Trophoblast cell (in vitro differentiated cells and primary cell): Measurements from ENCODE around the gene ZIC4.

Experiments
- DNase-seq, 2 donors: peaks; one replicate each; pipeline ENCODE4 v3.0.0-alpha.2; 2016
- H2AFZ ChIP-seq: 2 replicates; pipeline ENCODE4 v1.6.1; 2013; ENCODE audit warnings: low read length, moderate library complexity, mild to moderate bottlenecking; ENCODE audit not compliant: insufficient read depth, poor library complexity
- H2AK5ac ChIP-seq: 2 replicates; pipeline ENCODE4 v1.6.1; 2013; ENCODE audit warnings: mild to moderate bottlenecking, low read length
- H2BK120ac ChIP-seq: 2 replicates; pipeline ENCODE4 v1.6.1; 2013; ENCODE audit warnings: low read length, mild to moderate bottlenecking, moderate library complexity; ENCODE audit not compliant: insufficient read depth, poor library complexity
- H2BK12ac ChIP-seq: 2 replicates; pipeline ENCODE4 v1.6.1; 2013; ENCODE audit warnings: mild to moderate bottlenecking, low read length, moderate library complexity
- H2BK5ac ChIP-seq: 2 replicates; pipeline ENCODE4 v1.6.1; 2013; ENCODE audit warnings: low read length, low read depth, moderate library complexity, mild to moderate bottlenecking; ENCODE audit not compliant: poor library complexity
- H3K14ac ChIP-seq: 2 replicates; pipeline ENCODE4 v1.6.1; 2013; ENCODE audit warnings: mild to moderate bottlenecking, low read length
- H3K18ac ChIP-seq: 2 replicates; pipeline ENCODE4 v1.6.1; 2013; ENCODE audit warnings: mild to moderate bottlenecking, low read length
- H3K23ac ChIP-seq: 2 replicates; pipeline ENCODE4 v1.6.1; 2013; ENCODE audit warnings: low read length
- H3K27ac ChIP-seq: 2 replicates; pipeline ENCODE4 v1.5.1; 2013; ENCODE audit warnings: low read depth, mild to moderate bottlenecking, inconsistent platforms, low read length, moderate library complexity
- H3K27me3 ChIP-seq: 2 replicates; pipeline ENCODE4 v1.6.1; 2013; ENCODE audit warnings: inconsistent platforms, mild to moderate bottlenecking, low read length, moderate library complexity; ENCODE audit not compliant: insufficient read depth
- H3K36me3 ChIP-seq, 2 experiments: 1 replicate in 1 of 2; 2 replicates in 1 of 2; pipeline ENCODE4 v1.6.1; 2013; ENCODE audit warnings: low read length in 2 of 2, mild to moderate bottlenecking in 2 of 2, moderate library complexity in 1 of 2; ENCODE audit not compliant: insufficient read depth in 2 of 2, control insufficient read depth in 1 of 2
- H3K4ac ChIP-seq: 2 replicates; pipeline ENCODE4 v1.6.1; 2013; ENCODE audit warnings: low read depth, mild to moderate bottlenecking, low read length, moderate library complexity
- H3K4me1 ChIP-seq, 2 experiments: 1 replicate in 1 of 2; 2 replicates in 1 of 2; pipeline ENCODE4 v1.6.1; 2013; ENCODE audit warnings: low read length in 2 of 2, mild to moderate bottlenecking in 2 of 2, moderate library complexity in 1 of 2; ENCODE audit not compliant: insufficient read depth in 2 of 2, control insufficient read depth in 1 of 2
- H3K4me2 ChIP-seq: 2 replicates; pipeline ENCODE4 v1.6.1; 2013; ENCODE audit warnings: inconsistent platforms, mild to moderate bottlenecking, low read length, moderate library complexity
- H3K4me3 ChIP-seq: 2 replicates; pipeline ENCODE4 v1.5.1; 2013; ENCODE audit warnings: mild to moderate bottlenecking, low read depth, low read length, inconsistent platforms
- H3K79me1 ChIP-seq: one replicate; pipeline ENCODE4 v1.6.1; 2013; ENCODE audit warnings: low read length
- H3K79me2 ChIP-seq: 2 replicates; pipeline ENCODE4 v1.6.1; 2013; ENCODE audit warnings: low read length, mild to moderate bottlenecking; ENCODE audit not compliant: control insufficient read depth, insufficient read depth, poor library complexity
- H3K9ac ChIP-seq: 2 replicates; pipeline ENCODE4 v1.6.1; 2013; ENCODE audit warnings: mild to moderate bottlenecking, low read length
- H3K9me3 ChIP-seq: 2 replicates; pipeline ENCODE4 v1.6.1; 2013; ENCODE audit warnings: low read depth, mild to moderate bottlenecking, control low read depth, inconsistent platforms, low read length; ENCODE audit not compliant: insufficient read depth
- H4K12ac ChIP-seq: 2 replicates; pipeline ENCODE4 v1.6.1; 2013; ENCODE audit warnings: low read depth, mild to moderate bottlenecking, low read length, moderate library complexity
- H4K8ac ChIP-seq: 2 replicates; pipeline ENCODE4 v1.6.1; 2013; ENCODE audit warnings: low read depth, mild to moderate bottlenecking, low read length, moderate library complexity
- H4K91ac ChIP-seq: one replicate; pipeline ENCODE4 v1.6.1; 2013; ENCODE audit warnings: low read depth, mild to moderate bottlenecking, low read length, moderate library complexity
- WGBS: extraction: QIAGEN DNeasy Blood & Tissue Kit; methylation state at CpG from one replicate; pipeline ENCODE4 v1.1.7; 2013; ENCODE audit warnings: missing lambda C conversion rate; ENCODE audit not compliant: insufficient read length, insufficient coverage; ENCODE audit errors: extremely low coverage; 5-methylcytosine and 5-hydroxymethylcytosine counted together

Gene ZIC4

GRCh38 chr3:147336543-147337278 is 69.6 kb downstream of the ZIC4 start:
- Histone ChIP-seq H4K8ac (no peak overlapping the region), H3K79me1 (no peaks in the 10 kb centered on the region), H3K36me3 (no peaks in the 10 kb centered on the region), H3K14ac (no peak overlapping the region), H3K18ac (no peak overlapping the region), H3K23ac (no peak overlapping the region), H3K4me3 (no peak overlapping the region), H2BK120ac (no peak overlapping the region), H3K4me1 (no peaks in the 10 kb centered on the region), H3K4ac (no peak overlapping the region), H2BK12ac (no peak overlapping the region), H3K4me2 (no peak overlapping the region), H3K27ac (no peak overlapping the region), H2AFZ (no peak overlapping the region), H4K91ac (no peak overlapping the region), H3K9me3 (no peaks in the 10 kb centered on the region), H3K27me3 (no peaks in the 10 kb centered on the region), H4K12ac (no peak overlapping the region), H3K79me2 (no peaks in the 10 kb centered on the region), H2AK5ac (no peak overlapping the region), H2BK5ac (no peak overlapping the region), H3K9ac (peak overlapping the region; percentile 43)
- no peak for DNase-seq
- no CpG with 5 or more reads among the region's 4 CpGs for WGBS
